Stomach (tissue), 4 donors: ENCODE data around the gene NSFL1C.

Experiments used
- CTCF ChIP-seq, 7 experiments: fragments of 450-650 bp in 4 of 7; fragments of 200-600 bp in 3 of 7; sonication (generic) in 3 of 7; IDR thresholded peaks; one replicate each; pipeline ENCODE4 v1.5.1; 2016 to 2019; ENCODE audit warnings: antibody characterized with exemption in 7 of 7, control low read depth in 2 of 7, mild to moderate bottlenecking in 1 of 7
- POLR2A ChIP-seq, 4 donors: fragments of 450-650 bp; IDR thresholded peaks; one replicate each; pipeline ENCODE4 v1.6.1; 2016; ENCODE audit warnings: antibody characterized with exemption in 4 of 4, control low read depth in 2 of 4, mild to moderate bottlenecking in 1 of 4, moderate library complexity in 1 of 4

DNA sequence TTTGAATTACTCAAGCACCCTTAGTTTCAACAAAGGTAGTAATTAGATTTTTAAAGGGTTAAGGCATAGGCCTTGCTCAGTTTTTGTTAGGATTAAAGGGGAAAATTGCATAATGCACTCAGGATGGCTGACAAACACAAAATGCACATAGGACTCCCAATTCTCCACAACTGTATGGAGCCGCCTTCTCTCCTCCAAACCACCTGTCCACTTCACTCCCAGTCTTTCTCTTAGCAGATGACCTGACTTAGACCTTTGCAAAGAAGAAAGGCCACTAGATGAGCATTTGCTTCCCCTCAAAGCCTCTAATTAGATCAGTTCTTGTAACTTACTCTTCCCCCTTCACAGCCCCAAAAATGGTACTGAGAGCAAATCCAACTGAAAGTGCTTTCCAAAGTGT lies 20.1 kb downstream of the NSFL1C start:
- no peak for TF ChIP-seq POLR2A (IDR thresholded peaks at IDR 0.05)
- TF ChIP-seq CTCF (IDR thresholded peaks at IDR 0.05): no peak
